GM18951 (cell line): ENCODE results near the gene TMEM161A.
"Not testable (repeated sequence)": the region's sequence is repeated elsewhere in the genome, so short reads cannot be mapped to it uniquely, and the experiment has no call there.

ENCODE experiments used
- POLR2A ChIP-seq: IDR thresholded peaks from 4 replicates; pipeline ENCODE4 v1.6.1; 2011; ENCODE audit warnings: mild to moderate bottlenecking; ENCODE audit not compliant: insufficient read length, insufficient read depth; ENCODE audit errors: extremely low read depth
- in situ Hi-C: fragments of 300-500 bp; cut with MboI; formaldehyde crosslinking; loops from one replicate; pipeline ENCODE4 v1.12.0; 2022; ENCODE audit warnings: low sequenced_read_pairs, mixed read lengths, inconsistent platforms; ENCODE audit not compliant: unreplicated experiment

TMEM161A gene

DNA sequence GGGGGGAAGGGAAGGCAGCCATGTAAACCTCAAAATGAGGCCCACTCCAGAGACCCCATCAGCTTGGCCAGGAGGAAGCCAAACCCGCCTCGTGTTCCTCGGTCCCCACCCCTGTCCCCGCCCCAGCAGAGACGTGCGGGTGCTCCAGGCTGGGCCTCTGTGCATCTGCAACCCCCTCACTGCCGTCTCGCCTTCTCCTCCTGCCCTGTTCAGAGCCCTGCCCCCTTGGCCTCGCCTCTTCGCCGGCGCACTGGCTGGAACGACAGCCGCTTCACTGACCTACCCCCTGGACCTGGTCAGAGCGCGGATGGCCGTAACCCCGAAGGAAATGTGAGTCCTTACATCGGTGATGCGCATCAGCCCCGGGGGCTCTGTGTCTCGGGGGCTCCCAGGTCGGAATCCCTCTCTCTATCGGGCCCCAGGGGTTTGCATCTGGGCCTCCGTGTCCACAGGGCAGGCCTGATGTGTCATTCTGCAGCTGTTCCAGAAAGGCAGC, 32.2 kb downstream of the TMEM161A start:
- TF ChIP-seq POLR2A = no peak
- in situ Hi-C loops = no loop called here

DNA sequence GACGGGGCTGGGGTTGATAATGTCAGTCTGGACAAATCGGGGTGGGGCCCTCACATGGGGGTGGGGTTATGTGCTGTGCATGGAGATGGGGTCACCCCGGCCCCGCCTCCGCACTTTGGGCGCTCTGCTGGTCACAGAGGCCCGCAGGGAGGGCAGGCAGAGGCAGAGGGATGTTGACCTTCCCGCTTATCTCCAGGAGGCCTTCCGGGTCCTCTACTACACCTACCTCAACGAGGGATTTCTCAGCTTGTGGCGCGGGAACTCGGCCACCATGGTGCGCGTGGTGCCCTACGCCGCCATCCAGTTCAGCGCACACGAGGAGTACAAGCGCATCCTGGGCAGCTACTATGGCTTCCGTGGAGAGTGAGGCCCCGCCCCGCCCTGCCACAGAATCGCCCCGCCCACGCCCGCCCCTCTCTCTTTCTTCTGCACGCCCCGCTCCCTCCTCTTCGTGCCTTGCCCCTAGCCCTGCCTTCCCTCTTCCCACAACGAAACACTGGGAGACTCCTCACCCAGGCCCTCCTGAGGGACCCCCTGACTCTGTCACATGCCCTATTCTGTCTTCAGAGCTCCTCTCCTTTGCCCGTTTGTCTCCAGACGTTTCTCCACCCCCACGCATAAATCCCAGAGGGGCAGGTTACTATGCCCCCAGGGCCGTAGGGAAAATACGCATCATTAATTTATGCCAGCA, 32.8 kb downstream of the TMEM161A start:
- in situ Hi-C loops = no loop called here
- no peak for TF ChIP-seq POLR2A

DNA sequence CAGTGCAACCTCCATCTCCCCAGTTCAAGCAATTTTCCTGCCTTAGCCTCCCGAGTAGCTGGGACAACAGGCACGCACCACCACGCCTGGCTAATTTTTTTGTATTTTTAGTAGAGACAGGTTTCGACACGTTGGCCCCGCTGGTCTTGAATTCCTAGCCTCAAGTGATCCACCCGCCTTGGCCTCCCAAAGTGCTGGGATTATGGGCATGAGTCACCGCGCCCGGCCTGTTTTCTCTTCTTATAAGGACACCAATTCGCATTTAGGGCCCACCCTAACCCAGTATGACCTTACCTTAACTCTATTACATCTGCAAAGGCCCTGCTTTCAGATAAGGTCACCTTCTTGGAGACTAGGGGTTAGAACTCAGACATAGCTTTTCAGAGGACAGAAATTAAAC, 35.1 kb downstream of the TMEM161A start:
- no peak for TF ChIP-seq POLR2A
- in situ Hi-C loops = no loop called here

DNA sequence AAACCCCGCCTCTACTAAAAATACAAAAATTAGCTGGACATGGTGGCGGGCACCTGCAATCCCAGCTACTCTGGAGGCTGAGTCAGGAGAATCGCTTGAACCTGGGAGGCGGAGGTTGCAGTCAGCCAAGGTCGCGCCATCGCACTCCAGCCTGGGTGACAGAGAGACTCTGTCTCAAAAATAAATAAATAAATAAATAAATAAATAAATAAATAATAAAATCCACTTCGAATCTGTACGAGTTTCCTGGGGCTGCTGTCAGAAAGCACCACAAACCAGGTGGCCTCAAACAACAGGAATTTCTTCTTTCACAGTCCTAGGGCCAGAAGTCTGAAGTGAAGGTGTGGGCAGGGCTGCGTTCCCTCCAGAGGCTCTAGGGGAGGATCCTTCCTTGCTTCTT, 35.7 kb downstream of the TMEM161A start:
- in situ Hi-C loops = not testable (repeated sequence)

DNA sequence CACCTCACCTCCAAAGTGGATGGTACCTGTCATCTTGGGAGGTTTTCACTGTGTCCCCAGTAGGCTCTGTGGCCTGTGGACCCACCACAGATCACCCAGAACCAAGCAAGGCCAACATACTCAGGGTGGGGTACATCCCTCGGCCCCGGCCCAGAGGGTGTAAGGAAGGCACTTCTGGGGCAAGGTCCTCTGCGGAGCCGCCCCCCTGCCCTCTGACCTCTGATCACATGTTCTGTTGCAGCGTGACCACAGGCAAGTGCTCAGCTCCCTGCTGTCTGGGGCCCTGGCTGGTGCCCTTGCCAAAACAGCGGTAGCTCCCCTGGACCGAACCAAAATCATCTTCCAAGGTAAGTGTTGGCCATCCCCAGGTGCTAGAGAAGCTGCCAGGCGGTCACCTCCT, 36.7 kb downstream of the TMEM161A start:
- TF ChIP-seq POLR2A = no peak
- in situ Hi-C loops = no loop called here

DNA sequence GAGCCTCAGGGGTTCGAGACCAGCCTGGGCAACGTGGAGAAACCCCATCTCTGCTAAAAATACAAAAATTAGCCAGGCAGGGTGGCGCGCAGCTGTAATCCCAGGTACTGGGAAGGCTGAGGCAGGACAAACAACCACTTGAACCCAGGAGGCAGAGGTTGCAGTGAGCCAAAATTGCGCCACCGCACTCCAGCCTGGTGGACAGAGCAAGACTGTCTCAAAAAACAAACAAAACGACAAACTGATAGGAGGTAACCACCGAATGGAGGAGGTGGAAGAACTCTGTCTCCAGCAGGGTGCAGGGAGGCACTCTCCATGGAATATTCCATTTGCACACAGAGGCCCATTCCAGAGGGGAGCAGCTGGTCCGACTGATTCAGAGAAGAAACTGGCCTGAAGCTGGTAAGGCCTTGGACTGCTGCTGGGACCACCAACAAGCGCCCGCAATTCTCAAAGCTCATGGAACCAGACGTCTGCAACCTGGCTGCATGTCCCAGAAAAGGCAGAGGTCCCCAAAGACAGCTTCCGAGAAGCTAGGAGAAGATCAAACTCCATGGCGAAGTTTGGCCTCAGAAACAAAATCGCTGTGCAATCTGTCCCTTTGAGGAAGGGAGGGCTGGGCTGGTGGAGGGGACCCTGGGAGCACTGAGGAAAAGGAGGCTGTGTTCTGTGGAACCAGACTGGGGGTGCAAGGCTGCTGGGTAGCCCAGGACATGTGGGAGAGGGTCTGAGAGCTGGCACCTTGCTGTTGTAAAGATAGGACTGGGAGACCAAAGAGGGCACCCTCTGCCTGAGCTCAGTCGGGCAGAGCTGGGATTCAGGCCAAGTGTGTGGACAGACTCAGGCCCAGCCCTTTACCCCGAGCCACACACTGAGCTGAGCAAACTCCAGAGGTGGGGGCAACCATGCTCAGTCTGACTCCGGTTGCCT, 39.3 kb downstream of the TMEM161A start:
- in situ Hi-C loops = no loop called here
- TF ChIP-seq POLR2A = no peak

DNA sequence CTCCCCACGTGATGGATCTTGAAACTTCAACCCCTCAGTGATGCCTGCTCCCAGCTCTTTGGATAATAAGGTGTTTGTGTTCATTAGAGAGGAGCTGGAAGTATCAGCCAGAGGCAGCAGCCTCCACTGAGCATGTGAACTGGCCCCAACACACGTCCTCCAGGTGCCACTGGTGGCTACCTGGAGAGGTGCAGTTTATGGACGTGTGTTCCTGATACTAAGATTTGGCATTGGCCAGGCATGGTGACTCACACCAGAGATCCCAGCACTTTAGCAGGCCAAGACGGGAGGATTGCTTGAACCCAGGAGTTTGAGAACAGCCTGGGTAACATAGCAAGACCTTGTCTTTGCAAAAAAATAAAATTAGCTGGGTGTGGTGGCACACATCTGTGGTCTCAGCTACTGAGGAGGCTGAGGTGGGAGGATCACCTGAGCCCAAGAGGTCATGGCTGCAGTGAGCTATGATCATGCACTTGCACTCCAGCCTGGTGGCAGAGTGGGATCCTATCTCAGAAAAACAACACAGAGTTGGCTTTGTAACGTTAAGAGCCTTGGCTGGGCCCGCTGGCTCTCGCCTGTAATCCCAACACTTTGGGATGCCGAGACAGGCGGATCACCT, 40.1 kb downstream of the TMEM161A start:
- in situ Hi-C loops = no loop called here
- TF ChIP-seq POLR2A = no peak

DNA sequence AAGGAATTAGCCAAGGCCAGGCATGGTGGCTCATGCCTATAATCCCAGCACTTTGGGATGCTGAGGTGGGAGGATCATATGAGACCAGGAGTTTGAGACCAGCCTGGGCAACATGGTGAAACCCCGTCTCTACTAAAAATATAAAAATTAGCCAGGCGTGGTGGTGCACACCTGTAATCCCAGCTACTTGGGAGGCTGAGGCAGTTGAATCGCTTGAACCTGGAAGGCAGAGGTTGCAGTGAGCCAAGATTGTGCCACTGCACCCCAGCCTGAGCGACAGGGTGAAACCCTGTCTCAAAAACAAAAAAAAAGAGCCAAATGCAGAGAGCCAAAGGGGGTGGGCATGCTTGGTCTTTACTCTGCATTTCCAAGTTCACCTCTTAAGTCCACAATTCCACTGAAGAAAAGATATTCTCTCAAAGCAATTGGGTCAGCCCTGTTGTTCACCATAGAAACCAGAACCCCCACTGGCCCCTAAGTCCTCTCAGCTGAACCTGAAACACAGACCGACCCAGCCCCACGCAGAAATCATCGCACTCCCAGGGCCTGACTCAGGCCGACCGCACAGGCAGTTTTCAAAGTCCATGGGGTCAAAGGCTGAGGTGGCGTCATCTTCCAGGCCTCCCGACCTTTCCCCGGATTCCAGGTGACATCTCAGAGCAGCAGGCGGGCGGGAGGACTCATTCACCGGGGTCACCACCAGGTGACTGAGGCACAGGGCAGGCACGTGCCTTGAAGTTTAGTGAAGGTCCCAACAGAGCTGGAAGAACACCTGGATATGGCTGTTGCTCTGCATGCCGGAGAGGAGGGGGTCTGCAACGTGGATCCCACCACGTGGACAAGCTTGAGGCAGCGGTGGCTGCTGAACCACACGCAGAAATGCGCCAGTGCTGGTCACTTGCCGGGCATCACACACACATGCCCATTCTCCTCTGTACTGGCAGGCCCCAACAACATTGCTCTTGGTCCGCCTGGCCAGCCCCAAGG, 41.3 kb downstream of the TMEM161A start:
- in situ Hi-C loops = no loop called here
- no peak for TF ChIP-seq POLR2A

DNA sequence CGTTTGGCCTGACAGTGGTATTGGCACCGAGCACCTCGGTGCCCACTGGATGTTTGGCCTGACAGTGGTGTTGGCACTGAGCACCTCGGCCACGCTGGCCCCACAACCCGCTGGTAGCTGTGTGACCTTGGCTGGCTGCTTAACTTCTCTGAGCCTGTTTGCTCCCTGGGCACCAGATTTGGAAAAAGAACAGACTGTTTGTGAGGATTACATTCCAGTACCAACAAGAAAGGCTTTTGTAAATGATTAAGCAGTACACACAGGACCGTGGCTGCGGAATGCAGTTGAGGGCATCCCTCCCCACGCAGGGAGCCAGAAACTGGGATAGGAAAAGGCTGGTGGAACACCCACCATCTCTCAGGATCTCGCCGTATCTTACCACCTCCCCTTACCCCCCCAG, 42.6 kb downstream of the TMEM161A start:
- TF ChIP-seq POLR2A = no peak
- in situ Hi-C loops = no loop called here

DNA sequence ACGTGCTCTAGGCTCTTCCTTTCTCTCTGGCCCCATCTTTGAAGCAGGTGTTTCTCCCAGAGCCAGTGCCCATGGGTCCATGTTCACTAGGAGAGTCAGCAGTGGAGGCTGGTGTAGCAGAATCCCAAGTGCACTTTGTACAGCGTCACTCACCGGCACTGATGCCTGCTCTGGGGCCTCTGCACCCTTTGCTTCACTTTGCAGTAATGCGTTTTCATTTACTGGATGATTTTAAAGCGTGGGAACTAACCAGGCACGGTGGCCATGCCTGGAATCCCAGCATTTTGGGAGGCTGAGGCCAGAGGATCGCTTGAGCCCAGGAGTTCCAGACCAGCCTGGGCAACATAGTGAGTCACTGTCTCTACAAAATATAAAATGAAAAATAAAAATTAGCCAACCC, 43.8 kb downstream of the TMEM161A start:
- no peak for TF ChIP-seq POLR2A
- in situ Hi-C loops = no loop called here

DNA sequence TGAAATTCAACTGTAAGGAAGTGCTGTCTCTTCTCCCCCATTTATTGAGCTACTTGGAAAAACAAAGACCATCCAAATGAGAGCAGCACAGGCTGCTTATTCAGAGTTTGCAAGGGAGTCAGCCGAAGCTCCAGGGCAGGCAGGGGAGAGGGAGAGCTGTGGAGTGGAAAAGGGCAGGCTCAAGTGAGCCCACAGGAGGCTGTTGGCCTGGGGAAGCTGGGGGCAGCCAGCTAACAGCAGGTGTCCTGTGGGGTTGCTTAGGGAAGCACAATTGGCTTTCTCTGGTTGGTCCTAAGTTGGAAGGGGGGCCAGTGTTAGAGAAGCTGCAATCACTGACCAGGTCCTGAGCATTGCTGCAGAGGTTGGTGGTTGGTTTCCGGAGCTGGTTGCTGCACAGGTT, 50.6 kb downstream of the TMEM161A start:
- no peak for TF ChIP-seq POLR2A
- in situ Hi-C loops = no loop called here

DNA sequence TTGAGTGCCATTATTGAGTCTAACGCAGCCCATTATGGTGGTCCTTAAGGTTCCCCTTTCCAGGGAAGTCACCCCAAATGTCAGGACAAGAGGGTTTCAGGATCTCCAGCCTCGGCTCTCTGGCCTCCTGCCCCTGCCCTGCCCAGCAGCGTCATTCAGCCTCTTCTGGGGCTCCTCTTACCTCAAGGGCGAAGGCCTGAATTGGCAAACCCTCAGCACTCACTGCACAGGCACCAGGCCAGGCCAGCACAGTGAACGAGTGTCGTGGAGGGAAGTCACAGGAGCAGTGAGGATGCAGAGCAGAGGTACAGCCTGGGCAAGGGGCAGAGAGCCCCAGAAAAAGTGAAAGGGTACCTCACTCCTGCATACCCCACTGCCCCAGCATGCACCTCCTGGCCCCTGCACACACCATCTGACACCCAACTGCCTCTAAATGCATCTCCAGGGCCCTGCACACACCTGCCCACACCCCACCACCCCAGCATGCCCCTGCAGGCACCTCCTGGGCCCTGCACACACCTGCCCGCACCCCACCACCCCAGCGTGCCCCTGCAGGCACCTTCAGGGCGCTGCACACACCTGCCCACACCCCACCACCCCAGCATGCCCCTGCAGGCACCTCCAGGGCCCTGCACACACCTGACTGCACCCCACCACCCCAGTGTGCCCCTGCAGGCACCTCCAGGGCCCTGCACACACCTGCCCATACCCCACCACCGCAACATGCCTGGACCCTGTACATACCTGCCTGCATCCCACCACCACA, 54.7 kb downstream of the TMEM161A start:
- in situ Hi-C loops = no loop called here
- TF ChIP-seq POLR2A = no peak
